ENCODE results near the gene GGA1.

Gene GGA1

GRCh38 chr22:37680191-37680851, 71.7 kb downstream of the GGA1 start:
- Histone ChIP-seq H3K9me3 (ENCODE audit: control insufficient read depth, low read length) (no peaks in the 10 kb centered on the region), H3K4me3 (ENCODE audit: low read length) (no peak overlapping the region), H3K9ac (ENCODE audit: low read length) (no peak overlapping the region), H3K27me3 (ENCODE audit: control insufficient read depth, insufficient read depth, low read length) (no peaks in the 10 kb centered on the region), H3K36me3 (ENCODE audit: control insufficient read depth, insufficient read depth, low read length) (no peaks in the 10 kb centered on the region), H3K4me1 (ENCODE audit: control insufficient read depth, insufficient read depth, low read length) (peaks cover 30% of the 10 kb centered on the region)

GRCh38 chr22:37681001-37681424, 72.4 kb downstream of the GGA1 start:
- Histone ChIP-seq H3K4me3 (ENCODE audit: low read length) (no peak overlapping the region), H3K27me3 (ENCODE audit: control insufficient read depth, insufficient read depth, low read length) (no peaks in the 10 kb centered on the region), H3K9me3 (ENCODE audit: control insufficient read depth, low read length) (no peaks in the 10 kb centered on the region), H3K9ac (ENCODE audit: low read length) (no peak overlapping the region), H3K36me3 (ENCODE audit: control insufficient read depth, insufficient read depth, low read length) (no peaks in the 10 kb centered on the region), H3K4me1 (ENCODE audit: control insufficient read depth, insufficient read depth, low read length) (peaks cover 29% of the 10 kb centered on the region)

GRCh38 chr22:37681556-37682049, 73.0 kb downstream of the GGA1 start:
- Histone ChIP-seq H3K27me3 (ENCODE audit: control insufficient read depth, insufficient read depth, low read length) (no peaks in the 10 kb centered on the region), H3K4me1 (ENCODE audit: control insufficient read depth, insufficient read depth, low read length) (peaks cover 26% of the 10 kb centered on the region), H3K9ac (ENCODE audit: low read length) (no peak overlapping the region), H3K9me3 (ENCODE audit: control insufficient read depth, low read length) (no peaks in the 10 kb centered on the region), H3K4me3 (ENCODE audit: low read length) (no peak overlapping the region), H3K36me3 (ENCODE audit: control insufficient read depth, insufficient read depth, low read length) (no peaks in the 10 kb centered on the region)

All from mucosa of stomach (tissue), 1 donor.